IPS-20b (cell line): ENCODE measurements around the gene FAM227B.

Source experiments
- H3K27ac ChIP-seq: one replicate; pipeline ENCODE4 v1.5.1; 2013; ENCODE audit warnings: low read length
- H3K27me3 ChIP-seq: 2 replicates; pipeline ENCODE4 v1.6.1; 2013; ENCODE audit warnings: mild to moderate bottlenecking, low read length, inconsistent platforms; ENCODE audit not compliant: insufficient read depth
- H3K36me3 ChIP-seq: 2 replicates; pipeline ENCODE4 v1.6.1; 2013; ENCODE audit warnings: low read depth, mild to moderate bottlenecking, inconsistent platforms, low read length, moderate library complexity; ENCODE audit not compliant: insufficient read depth
- H3K4me1 ChIP-seq: 2 replicates; pipeline ENCODE4 v1.6.1; 2013; ENCODE audit warnings: mild to moderate bottlenecking, control low read depth, inconsistent platforms, low read length, moderate library complexity; ENCODE audit not compliant: insufficient read depth
- H3K4me3 ChIP-seq: 2 replicates; pipeline ENCODE4 v1.5.1; 2013; ENCODE audit warnings: mild to moderate bottlenecking, low read length, inconsistent platforms
- H3K9ac ChIP-seq: 2 replicates; pipeline ENCODE4 v1.6.1; 2013; ENCODE audit warnings: low read depth, mild to moderate bottlenecking, inconsistent platforms, low read length, moderate library complexity
- H3K9me3 ChIP-seq: 2 replicates; pipeline ENCODE4 v1.6.1; 2013; ENCODE audit warnings: mild to moderate bottlenecking, low read depth, low read length, inconsistent platforms; ENCODE audit not compliant: insufficient read depth

Gene FAM227B

GRCh38 chr15:49466119-49466518 is 154.5 kb downstream of the FAM227B start:
- no peaks in the 10 kb centered on the region for H3K4me1 ChIP-seq
- H3K4me3 ChIP-seq, result no peak overlapping the region
- no peak overlapping the region for H3K9ac ChIP-seq
- H3K9me3 ChIP-seq, result no peaks in the 10 kb centered on the region
- H3K27ac ChIP-seq, result no peak overlapping the region
- H3K27me3 ChIP-seq, result no peaks in the 10 kb centered on the region
- H3K36me3 ChIP-seq, result no peaks in the 10 kb centered on the region

GRCh38 chr15:49464522-49464921 is 156.1 kb downstream of the FAM227B start:
- H3K4me1 ChIP-seq, result no peaks in the 10 kb centered on the region
- H3K36me3 ChIP-seq, result no peaks in the 10 kb centered on the region
- no peak overlapping the region for H3K4me3 ChIP-seq
- H3K9me3 ChIP-seq, result no peaks in the 10 kb centered on the region
- no peak overlapping the region for H3K27ac ChIP-seq
- no peaks in the 10 kb centered on the region for H3K27me3 ChIP-seq
- no peak overlapping the region for H3K9ac ChIP-seq

GRCh38 chr15:49462232-49462844 is 158.3 kb downstream of the FAM227B start:
- Histone ChIP-seq H3K4me3 (no peak overlapping the region), H3K9me3 (no peaks in the 10 kb centered on the region), H3K9ac (no peak overlapping the region), H3K27ac (no peak overlapping the region), H3K27me3 (no peaks in the 10 kb centered on the region), H3K4me1 (no peaks in the 10 kb centered on the region), H3K36me3 (no peaks in the 10 kb centered on the region)

GRCh38 chr15:49460411-49460941 is 160.1 kb downstream of the FAM227B start:
- Histone ChIP-seq H3K4me3 (no peak overlapping the region), H3K27ac (no peak overlapping the region), H3K9me3 (no peaks in the 10 kb centered on the region), H3K4me1 (no peaks in the 10 kb centered on the region), H3K9ac (no peak overlapping the region), H3K27me3 (no peaks in the 10 kb centered on the region), H3K36me3 (no peaks in the 10 kb centered on the region)

- H3K36me3 ChIP-seq, result no peaks in the 10 kb centered on the region
- H3K9ac ChIP-seq, result no peak overlapping the region
- no peaks in the 10 kb centered on the region for H3K9me3 ChIP-seq
These were observed 162.5 kb downstream of the FAM227B start for GRCh38 chr15:49458145-49458544.

GRCh38 chr15:49456166-49456565 is 164.5 kb downstream of the FAM227B start:
- Histone ChIP-seq H3K4me3 (no peak overlapping the region), H3K36me3 (no peaks in the 10 kb centered on the region), H3K27me3 (no peaks in the 10 kb centered on the region), H3K27ac (no peak overlapping the region), H3K9me3 (no peaks in the 10 kb centered on the region), H3K4me1 (no peaks in the 10 kb centered on the region), H3K9ac (no peak overlapping the region)

More at GRCh38 chr15:49458145-49458544, 162.5 kb downstream of the FAM227B start:
- Histone ChIP-seq H3K4me3 (no peak overlapping the region), H3K27me3 (no peaks in the 10 kb centered on the region), H3K27ac (no peak overlapping the region), H3K4me1 (no peaks in the 10 kb centered on the region)

- Histone ChIP-seq H3K4me3 (no peak overlapping the region), H3K27ac (no peak overlapping the region), H3K9ac (no peak overlapping the region), H3K4me1 (no peaks in the 10 kb centered on the region), H3K9me3 (no peaks in the 10 kb centered on the region), H3K27me3 (no peaks in the 10 kb centered on the region), H3K36me3 (no peaks in the 10 kb centered on the region)
These were observed 168.0 kb downstream of the FAM227B start for GRCh38 chr15:49452595-49452994.

GRCh38 chr15:49441816-49442215 is 178.8 kb downstream of the FAM227B start:
- no peaks in the 10 kb centered on the region for H3K36me3 ChIP-seq
- no peak overlapping the region for H3K27ac ChIP-seq
- H3K27me3 ChIP-seq, result no peaks in the 10 kb centered on the region

GRCh38 chr15:49441356-49441755 is 179.3 kb downstream of the FAM227B start:
- Histone ChIP-seq H3K4me1 (peaks cover 4% of the 10 kb centered on the region), H3K27ac (no peak overlapping the region), H3K36me3 (no peaks in the 10 kb centered on the region), H3K27me3 (no peaks in the 10 kb centered on the region), H3K4me3 (no peak overlapping the region), H3K9ac (no peak overlapping the region), H3K9me3 (no peaks in the 10 kb centered on the region)

More at GRCh38 chr15:49441816-49442215, 178.8 kb downstream of the FAM227B start:
- Histone ChIP-seq H3K9ac (no peak overlapping the region), H3K9me3 (no peaks in the 10 kb centered on the region), H3K4me1 (peaks cover 4% of the 10 kb centered on the region), H3K4me3 (no peak overlapping the region)

- H3K27me3 ChIP-seq, result no peaks in the 10 kb centered on the region
- no peak overlapping the region for H3K27ac ChIP-seq
- H3K4me3 ChIP-seq, result no peak overlapping the region
- H3K36me3 ChIP-seq, result no peaks in the 10 kb centered on the region
- no peaks in the 10 kb centered on the region for H3K9me3 ChIP-seq
- peaks cover 4% of the 10 kb centered on the region for H3K4me1 ChIP-seq
- no peak overlapping the region for H3K9ac ChIP-seq
These were observed 180.8 kb downstream of the FAM227B start for GRCh38 chr15:49439678-49440395.

- no peaks in the 10 kb centered on the region for H3K9me3 ChIP-seq
- no peak overlapping the region for H3K27ac ChIP-seq
- no peaks in the 10 kb centered on the region for H3K36me3 ChIP-seq
- no peaks in the 10 kb centered on the region for H3K27me3 ChIP-seq
- no peak overlapping the region for H3K9ac ChIP-seq
- H3K4me1 ChIP-seq, result peaks cover 4% of the 10 kb centered on the region
- no peak overlapping the region for H3K4me3 ChIP-seq
These were observed 181.5 kb downstream of the FAM227B start for GRCh38 chr15:49438962-49439631.
